Muscle of leg (tissue), 11 donors: ENCODE measurements around the gene STOM. TPM values are rescaled to one million over a fixed set of nuclear protein-coding genes. Genes with fewer than 3 reads are reported as not detected.

ENCODE experiments used
- DNase-seq: peaks from one replicate; pipeline ENCODE4 v3.0.0; 2013
- H3K27ac ChIP-seq: one replicate; pipeline ENCODE4 v1.5.1; 2013; ENCODE audit warnings: mild to moderate bottlenecking, low read length, control low read depth
- H3K27me3 ChIP-seq: one replicate; pipeline ENCODE4 v1.6.1; 2013; ENCODE audit warnings: low read length; ENCODE audit not compliant: control insufficient read depth, insufficient read depth
- H3K36me3 ChIP-seq: one replicate; pipeline ENCODE4 v1.6.1; 2013; ENCODE audit warnings: low read length; ENCODE audit not compliant: control insufficient read depth, insufficient read depth
- H3K4me1 ChIP-seq: one replicate; pipeline ENCODE4 v1.6.1; 2013; ENCODE audit warnings: low read length; ENCODE audit not compliant: control insufficient read depth, insufficient read depth
- H3K4me3 ChIP-seq: one replicate; pipeline ENCODE4 v1.5.1; 2013; ENCODE audit warnings: low read length, control low read depth
- H3K9me3 ChIP-seq: replicated peaks from 2 replicates; pipeline ENCODE4 v1.6.1; 2013; ENCODE audit warnings: low read depth, low read length; ENCODE audit not compliant: control insufficient read depth
- WGBS: methylation state at CpG from one replicate; pipeline ENCODE4 v1.1.5; 2013; ENCODE audit warnings: missing lambda C conversion rate; ENCODE audit not compliant: insufficient coverage; 5-methylcytosine and 5-hydroxymethylcytosine counted together
- polyA plus RNA-seq, 8 donors: library from polyadenylated mRNA; unstranded; fragments of 120-200 nt; gene quantifications; one replicate each; pipeline versions ENCODE4 v1.2.1 to v1.2.3, GENCODE V29; 2013; ENCODE audit warnings: inconsistent platforms in 1 of 8, low replicate concordance in 1 of 8; ENCODE audit not compliant: insufficient read length in 8 of 8, insufficient read depth in 1 of 8
- total RNA-seq: library from RNA; stranded (reverse); fragments of 120-200 nt; gene quantifications from one replicate; pipeline ENCODE4 v1.2.4, GENCODE V29; 2013

The STOM gene
- total and polyA plus RNA-seq, 9 donors = 51.7 to 94.5 (median 76.0) TPM

GRCh38 chr9:121362813-121363621, 7.0 kb downstream of the STOM start:
- peak; percentile 90 for DNase-seq

GRCh38 chr9:121360601-121361374, 9.3 kb downstream of the STOM start:
- peaks cover 13% of the 10 kb centered on the region for H3K4me1 ChIP-seq
- H3K9me3 ChIP-seq = no peaks in the 10 kb centered on the region
- peak; percentile 92 for DNase-seq
- no peaks in the 10 kb centered on the region for H3K27me3 ChIP-seq
- no peak overlapping the region for H3K4me3 ChIP-seq
- H3K36me3 ChIP-seq = peaks cover 2% of the 10 kb centered on the region
- H3K27ac ChIP-seq = peak overlapping the region; percentile 88

More at GRCh38 chr9:121362813-121363621, 7.0 kb downstream of the STOM start:
- WGBS = no CpG with 5 or more reads among the region's 2 CpGs
- Histone ChIP-seq H3K27ac (peak overlapping the region; percentile 88), H3K4me3 (no peak overlapping the region), H3K36me3 (no peaks in the 10 kb centered on the region), H3K4me1 (peaks cover 13% of the 10 kb centered on the region), H3K27me3 (no peaks in the 10 kb centered on the region), H3K9me3 (no peaks in the 10 kb centered on the region)

- H3K36me3 ChIP-seq = peaks cover 7% of the 10 kb centered on the region
- peaks cover 13% of the 10 kb centered on the region for H3K4me1 ChIP-seq
- H3K27ac ChIP-seq = peak overlapping the region; percentile 74
- DNase-seq = peak; percentile 50
- no CpG with 5 or more reads among the region's 3 CpGs for WGBS
- H3K9me3 ChIP-seq = no peaks in the 10 kb centered on the region
- H3K4me3 ChIP-seq = no peak overlapping the region
- no peaks in the 10 kb centered on the region for H3K27me3 ChIP-seq
Observed at GRCh38 chr9:121359351-121360294, 10.4 kb downstream of the STOM start.

- no peak for DNase-seq
- 60% methylated on average over 1 of the region's 3 CpGs for WGBS
- Histone ChIP-seq H3K4me1 (peaks cover 17% of the 10 kb centered on the region), H3K36me3 (peaks cover 14% of the 10 kb centered on the region), H3K9me3 (no peaks in the 10 kb centered on the region), H3K27ac (peak overlapping the region; percentile 74), H3K27me3 (no peaks in the 10 kb centered on the region), H3K4me3 (no peak overlapping the region)
Observed at GRCh38 chr9:121358751-121359150, 11.3 kb downstream of the STOM start.

GRCh38 chr9:121357011-121357410, 13.0 kb downstream of the STOM start:
- no peaks in the 10 kb centered on the region for H3K9me3 ChIP-seq
- H3K4me3 ChIP-seq = no peak overlapping the region
- no peak for DNase-seq
- WGBS = no CpG with 5 or more reads among the region's 3 CpGs
- H3K27me3 ChIP-seq = no peaks in the 10 kb centered on the region
- peaks cover 19% of the 10 kb centered on the region for H3K36me3 ChIP-seq
- H3K4me1 ChIP-seq = peaks cover 17% of the 10 kb centered on the region
- H3K27ac ChIP-seq = peak overlapping the region; percentile 60

GRCh38 chr9:121354762-121355161, 15.3 kb downstream of the STOM start:
- no peak for DNase-seq
- no CpG with 5 or more reads among the region's 5 CpGs for WGBS
- Histone ChIP-seq H3K27me3 (no peaks in the 10 kb centered on the region), H3K9me3 (no peaks in the 10 kb centered on the region), H3K27ac (peak overlapping the region; percentile 26), H3K36me3 (peaks cover 24% of the 10 kb centered on the region), H3K4me3 (no peak overlapping the region), H3K4me1 (peaks cover 27% of the 10 kb centered on the region)

GRCh38 chr9:121354141-121354540, 15.9 kb downstream of the STOM start:
- Histone ChIP-seq H3K36me3 (peaks cover 24% of the 10 kb centered on the region), H3K27me3 (no peaks in the 10 kb centered on the region), H3K4me3 (no peak overlapping the region), H3K4me1 (peaks cover 24% of the 10 kb centered on the region), H3K9me3 (no peaks in the 10 kb centered on the region), H3K27ac (peak overlapping the region; percentile 90)
- 47% methylated on average over 3 of the region's 5 CpGs for WGBS
- peak; percentile 35 for DNase-seq

- H3K27ac ChIP-seq = peak overlapping the region; percentile 90
- 72% methylated on average over 6 of the region's 9 CpGs for WGBS
- H3K4me1 ChIP-seq = peaks cover 28% of the 10 kb centered on the region
- no peaks in the 10 kb centered on the region for H3K9me3 ChIP-seq
- H3K36me3 ChIP-seq = peaks cover 27% of the 10 kb centered on the region
- no peak for DNase-seq
- H3K27me3 ChIP-seq = no peaks in the 10 kb centered on the region
- H3K4me3 ChIP-seq = no peak overlapping the region
Observed at GRCh38 chr9:121353241-121354061, 16.6 kb downstream of the STOM start.

GRCh38 chr9:121350993-121351561, 19.0 kb downstream of the STOM start:
- WGBS = no CpG with 5 or more reads among the region's 2 CpGs
- Histone ChIP-seq H3K27me3 (no peaks in the 10 kb centered on the region), H3K9me3 (no peaks in the 10 kb centered on the region), H3K4me1 (peaks cover 29% of the 10 kb centered on the region), H3K36me3 (peaks cover 37% of the 10 kb centered on the region), H3K4me3 (no peak overlapping the region), H3K27ac (peak overlapping the region; percentile 90)
- DNase-seq = peak; percentile 95
